Measurements from ENCODE around the gene KCNIP1. TPM values are rescaled to one million over a fixed set of nuclear protein-coding genes. Genes with fewer than 3 reads are reported as not detected.

The KCNIP1 gene
- total and polyA plus RNA-seq, 10 of the 15 experiments (the other 5 are each of a cell fraction or from before 2014, with no cell fraction given): not detected

DNA sequence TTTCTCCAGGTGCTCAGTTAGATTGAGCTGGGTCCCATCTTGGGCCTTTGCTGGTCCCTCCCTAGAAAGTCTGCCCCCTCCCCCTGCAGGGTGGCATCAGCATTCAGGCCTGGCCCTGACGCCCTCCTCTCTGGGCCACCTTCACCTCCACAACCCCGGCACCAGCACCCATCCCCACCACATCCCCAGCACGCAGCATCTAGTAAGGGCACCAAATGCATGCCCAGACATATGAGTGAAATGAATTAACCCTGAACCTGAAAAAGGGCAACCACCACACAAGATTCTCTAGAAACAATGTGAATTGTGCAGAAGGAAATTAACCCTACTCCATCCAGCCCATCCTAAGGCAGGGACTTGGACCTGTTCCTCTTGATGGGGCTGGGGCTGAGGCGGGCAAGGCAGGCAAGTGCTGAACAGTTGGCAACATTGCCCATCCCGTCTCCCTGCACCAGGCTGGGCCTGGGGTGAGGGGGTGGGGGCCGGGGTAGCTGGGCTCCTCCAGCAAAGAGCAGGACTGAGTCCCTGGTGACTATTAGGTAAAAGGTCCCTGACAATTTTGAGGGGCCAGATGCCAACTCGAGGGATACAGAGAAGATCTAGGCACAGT is 125.9 kb downstream of the KCNIP1 start:
- Histone ChIP-seq H3K36me3 (ENCODE audit: control insufficient read depth in 2 of 2, insufficient read depth in 2 of 2, low read length in 1 of 2) (no peaks in the 10 kb centered on the region), H3K27ac (ENCODE audit: control insufficient read depth, insufficient read depth) (no peak overlapping the region), H3K79me2 (ENCODE audit: control insufficient read depth, insufficient read depth, low read length) (no peaks in the 10 kb centered on the region), H4K20me1 (ENCODE audit: control insufficient read depth, insufficient read depth) (no peaks in the 10 kb centered on the region), H3K4me2 (ENCODE audit: control insufficient read depth, insufficient read depth) (no peak overlapping the region), H3K9ac (ENCODE audit: control insufficient read depth, insufficient read depth, low read length) (no peak overlapping the region), H2AFZ (ENCODE audit: control insufficient read depth, low read depth, low read length) (no peak overlapping the region), H3K27me3 (replicated peaks in 1 of 2; ENCODE audit: control insufficient read depth in 2 of 2, insufficient read depth in 2 of 2, low read length in 1 of 2) (no peaks in the 10 kb centered on the region; a peak in 1 of 4 replicates), H3K4me3 (no peak overlapping the region), H3K9me3 (replicated peaks; ENCODE audit: control insufficient read depth, insufficient read depth, low read length) (no peaks in the 10 kb centered on the region), H3K4me1 (ENCODE audit: control insufficient read depth, insufficient read depth, low read length) (no peaks in the 10 kb centered on the region)
- RAD21 ChIA-PET (ENCODE audit: unreplicated experiment): no interaction called here
- no TSS peak for BruUV-seq (replicated peaks)
- POLR2A ChIA-PET: no interaction called here
- CTCF ChIA-PET: no interaction called here
- ATAC-seq (no peak), FAIRE-seq (no peak), DNase-seq (ENCODE audit: low read depth, low spot score) (no peak)
- 38% methylated on average over 7 of the region's 7 CpGs for WGBS (ENCODE audit: insufficient coverage, insufficient replicate concordance, low lambda C conversion rate, missing lambda C conversion rate)
- intact Hi-C loops (cut with micrococcal nuclease; ENCODE audit: unreplicated experiment): no loop called here
- SMC1A ChIA-PET (ENCODE audit: uncharacterized antibody, unreplicated experiment): no interaction called here
- in situ Hi-C loops (cut with MboI): loop anchor here (5.0 to 10.0 kb wide), 2 partner anchors 197 to 405 kb away; no protein-coding TSS in a partner anchor
- TF ChIP-seq NR2C2 (IDR thresholded peaks at IDR 0.05; ENCODE audit: borderline replicate concordance, control insufficient read depth, insufficient read length, low read depth): no peak
- TF ChIP-seq ETV6 (conservative IDR thresholded peaks at IDR 0.05 in 1 of 2, IDR thresholded peaks at IDR 0.05 in 1 of 2; ENCODE audit: borderline replicate concordance in 1 of 2, low read depth in 1 of 2): no peak
- no peak for TF ChIP-seq YBX1 (IDR thresholded peaks at IDR 0.05)
- no peak for TF ChIP-seq MEF2A (IDR thresholded peaks at IDR 0.05; ENCODE audit: insufficient read depth, low read depth, low read length)
- no peak for TF ChIP-seq TARDBP (IDR thresholded peaks at IDR 0.05; ENCODE audit: borderline replicate concordance)
- no peak for TF ChIP-seq PKNOX1 (IDR thresholded peaks at IDR 0.05)
- no peak for TF ChIP-seq KDM1A (IDR thresholded peaks at IDR 0.05; ENCODE audit: borderline replicate concordance)
- TF ChIP-seq E4F1 (IDR thresholded peaks at IDR 0.05; ENCODE audit: borderline replicate concordance, partially characterized antibody): no peak
- TF ChIP-seq CBX3 (IDR thresholded peaks at IDR 0.05; ENCODE audit: borderline replicate concordance, low read depth): no peak
- TF ChIP-seq RCOR1 (conservative IDR thresholded peaks at IDR 0.05; ENCODE audit: low read depth, low read length): no peak
- TF ChIP-seq RUNX3 (IDR thresholded peaks at IDR 0.05; ENCODE audit: low read length): no peak
- no peak for TF ChIP-seq HDGF (IDR thresholded peaks at IDR 0.05)
- TF ChIP-seq USF2 (IDR thresholded peaks at IDR 0.05; ENCODE audit: borderline replicate concordance, low read depth, low read length): no peak
- TF ChIP-seq RB1 (IDR thresholded peaks at IDR 0.05; ENCODE audit: borderline replicate concordance): no peak
- TF ChIP-seq, protein P1, sequence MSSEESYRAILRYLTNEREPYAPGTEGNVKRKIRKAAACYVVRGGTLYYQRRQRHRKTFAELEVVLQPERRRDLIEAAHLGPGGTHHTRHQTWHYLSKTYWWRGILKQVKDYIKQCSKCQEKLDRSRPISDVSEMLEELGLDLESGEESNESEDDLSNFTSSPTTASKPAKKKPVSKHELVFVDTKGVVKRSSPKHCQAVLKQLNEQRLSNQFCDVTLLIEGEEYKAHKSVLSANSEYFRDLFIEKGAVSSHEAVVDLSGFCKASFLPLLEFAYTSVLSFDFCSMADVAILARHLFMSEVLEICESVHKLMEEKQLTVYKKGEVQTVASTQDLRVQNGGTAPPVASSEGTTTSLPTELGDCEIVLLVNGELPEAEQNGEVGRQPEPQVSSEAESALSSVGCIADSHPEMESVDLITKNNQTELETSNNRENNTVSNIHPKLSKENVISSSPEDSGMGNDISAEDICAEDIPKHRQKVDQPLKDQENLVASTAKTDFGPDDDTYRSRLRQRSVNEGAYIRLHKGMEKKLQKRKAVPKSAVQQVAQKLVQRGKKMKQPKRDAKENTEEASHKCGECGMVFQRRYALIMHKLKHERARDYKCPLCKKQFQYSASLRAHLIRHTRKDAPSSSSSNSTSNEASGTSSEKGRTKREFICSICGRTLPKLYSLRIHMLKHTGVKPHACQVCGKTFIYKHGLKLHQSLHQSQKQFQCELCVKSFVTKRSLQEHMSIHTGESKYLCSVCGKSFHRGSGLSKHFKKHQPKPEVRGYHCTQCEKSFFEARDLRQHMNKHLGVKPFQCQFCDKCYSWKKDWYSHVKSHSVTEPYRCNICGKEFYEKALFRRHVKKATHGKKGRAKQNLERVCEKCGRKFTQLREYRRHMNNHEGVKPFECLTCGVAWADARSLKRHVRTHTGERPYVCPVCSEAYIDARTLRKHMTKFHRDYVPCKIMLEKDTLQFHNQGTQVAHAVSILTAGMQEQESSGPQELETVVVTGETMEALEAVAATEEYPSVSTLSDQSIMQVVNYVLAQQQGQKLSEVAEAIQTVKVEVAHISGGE (CRISPR knock-in tag; IDR thresholded peaks at IDR 0.05): no peak
- no peak for TF ChIP-seq TAF1 (IDR thresholded peaks at IDR 0.05; ENCODE audit: borderline replicate concordance, low read depth, low read length)
- TF ChIP-seq WRNIP1 (IDR thresholded peaks at IDR 0.05; ENCODE audit: borderline replicate concordance, low read depth, low read length): no peak
- no peak for TF ChIP-seq TCF7 (IDR thresholded peaks at IDR 0.05; ENCODE audit: borderline replicate concordance)

All from GM12878 (cell line).